PFSK-1 (cell line): ENCODE measurements around the gene CUX1.

Experiments used
- POLR2AphosphoS5 ChIP-seq: IDR thresholded peaks from 2 replicates; pipeline ENCODE4 v1.6.1; 2012; ENCODE audit warnings: low read depth, mild to moderate bottlenecking, control low read depth, low read length, moderate library complexity
- TF ChIP-seq, protein P1 (sequence below), 2 experiments: IDR thresholded peaks; 2 replicates each; pipeline versions ENCODE4 v1.6.1 to v1.8.0; 2011 to 2012; ENCODE audit warnings: low read depth in 2 of 2, low read length in 2 of 2, control low read depth in 1 of 2, inconsistent platforms in 1 of 2, mild to moderate bottlenecking in 1 of 2, moderate library complexity in 1 of 2; ENCODE audit not compliant: insufficient read depth in 1 of 2

DNA sequence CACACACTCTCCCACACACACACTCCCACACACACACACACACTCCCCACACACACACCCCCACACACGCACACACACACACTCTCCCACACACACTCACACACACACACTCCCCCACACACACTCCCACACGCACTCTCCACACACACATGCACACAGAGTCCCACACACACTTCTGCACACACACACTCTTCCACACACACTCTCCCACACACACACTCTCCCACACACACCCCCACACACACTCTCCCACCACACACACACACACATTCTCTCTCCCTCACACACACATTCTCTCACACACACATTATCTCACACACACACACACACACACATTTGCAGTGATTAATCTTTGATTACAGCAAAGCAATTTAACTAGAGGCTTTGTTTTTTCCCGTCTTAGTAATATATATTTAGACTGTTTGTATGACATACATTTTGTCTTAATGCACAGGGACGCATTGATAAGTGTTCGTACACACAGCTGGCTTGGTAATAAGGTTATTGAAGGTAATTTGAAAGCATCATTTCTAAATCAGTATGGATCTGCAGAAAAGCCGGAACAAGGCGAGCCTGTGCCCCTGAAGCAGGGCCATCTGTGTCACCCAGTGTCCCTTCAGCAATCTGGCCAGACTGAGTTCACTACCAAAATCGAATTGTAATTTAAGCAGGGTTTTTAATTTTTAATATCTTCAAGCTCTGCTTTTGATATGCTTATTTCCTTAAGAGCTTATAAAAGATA is 399.3 kb downstream of the CUX1 start:
- TF ChIP-seq, protein P1, sequence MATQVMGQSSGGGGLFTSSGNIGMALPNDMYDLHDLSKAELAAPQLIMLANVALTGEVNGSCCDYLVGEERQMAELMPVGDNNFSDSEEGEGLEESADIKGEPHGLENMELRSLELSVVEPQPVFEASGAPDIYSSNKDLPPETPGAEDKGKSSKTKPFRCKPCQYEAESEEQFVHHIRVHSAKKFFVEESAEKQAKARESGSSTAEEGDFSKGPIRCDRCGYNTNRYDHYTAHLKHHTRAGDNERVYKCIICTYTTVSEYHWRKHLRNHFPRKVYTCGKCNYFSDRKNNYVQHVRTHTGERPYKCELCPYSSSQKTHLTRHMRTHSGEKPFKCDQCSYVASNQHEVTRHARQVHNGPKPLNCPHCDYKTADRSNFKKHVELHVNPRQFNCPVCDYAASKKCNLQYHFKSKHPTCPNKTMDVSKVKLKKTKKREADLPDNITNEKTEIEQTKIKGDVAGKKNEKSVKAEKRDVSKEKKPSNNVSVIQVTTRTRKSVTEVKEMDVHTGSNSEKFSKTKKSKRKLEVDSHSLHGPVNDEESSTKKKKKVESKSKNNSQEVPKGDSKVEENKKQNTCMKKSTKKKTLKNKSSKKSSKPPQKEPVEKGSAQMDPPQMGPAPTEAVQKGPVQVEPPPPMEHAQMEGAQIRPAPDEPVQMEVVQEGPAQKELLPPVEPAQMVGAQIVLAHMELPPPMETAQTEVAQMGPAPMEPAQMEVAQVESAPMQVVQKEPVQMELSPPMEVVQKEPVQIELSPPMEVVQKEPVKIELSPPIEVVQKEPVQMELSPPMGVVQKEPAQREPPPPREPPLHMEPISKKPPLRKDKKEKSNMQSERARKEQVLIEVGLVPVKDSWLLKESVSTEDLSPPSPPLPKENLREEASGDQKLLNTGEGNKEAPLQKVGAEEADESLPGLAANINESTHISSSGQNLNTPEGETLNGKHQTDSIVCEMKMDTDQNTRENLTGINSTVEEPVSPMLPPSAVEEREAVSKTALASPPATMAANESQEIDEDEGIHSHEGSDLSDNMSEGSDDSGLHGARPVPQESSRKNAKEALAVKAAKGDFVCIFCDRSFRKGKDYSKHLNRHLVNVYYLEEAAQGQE (IDR thresholded peaks at IDR 0.05; ENCODE audit: insufficient read depth in 1 of 2, low read depth in 2 of 2, low read length in 2 of 2) = no peak
- TF ChIP-seq POLR2AphosphoS5 = no peak
